Activated B cell treated with CpG ODN at 0.5 μM for 24 hours (primary cell): ENCODE results near the gene FGF12. TPM values are rescaled to one million over a fixed set of nuclear protein-coding genes. Genes with fewer than 3 reads are reported as not detected.

Source experiments
- ATAC-seq: fragments of 200-7000 bp; cut with Tn5 transposase; one replicate; pipeline ENCODE4 v1.10.0; 2021; ENCODE audit warnings: low read depth, mild to moderate bottlenecking, moderate library complexity
- CTCF ChIA-PET: fragments of 350-600 bp; sonication (Branson Sonifier 250); formaldehyde crosslinking; loops from one replicate; lab custom pipeline; 2021; ENCODE audit warnings: antibody characterized with exemption; lab: Charles Lee
- POLR2A ChIA-PET: fragments of 350-600 bp; sonication (Branson Sonifier 250); formaldehyde crosslinking; loops from one replicate; lab custom pipeline; 2021; ENCODE audit warnings: antibody characterized with exemption; lab: Charles Lee
- DNase-seq: peaks from one replicate; pipeline ENCODE4 v3.0.0; 2022
- H3K27ac Mint-ChIP-seq: one replicate; pipeline ENCODE4 v1.8.0; 2020; ENCODE audit warnings: mixed read lengths
- H3K27me3 Mint-ChIP-seq: one replicate; pipeline ENCODE4 v1.8.0; 2021; ENCODE audit warnings: mixed read lengths
- H3K36me3 Mint-ChIP-seq: one replicate; pipeline ENCODE4 v1.8.0; 2021; ENCODE audit warnings: low read depth, mixed read lengths
- H3K4me1 Mint-ChIP-seq: one replicate; pipeline ENCODE4 v1.8.0; 2021; ENCODE audit warnings: mixed read lengths
- H3K4me3 Mint-ChIP-seq: one replicate; pipeline ENCODE4 v1.8.0; 2020; ENCODE audit warnings: mild to moderate bottlenecking, mixed read lengths
- H3K9me3 Mint-ChIP-seq: one replicate; pipeline ENCODE4 v1.8.0; 2020; ENCODE audit warnings: mixed read lengths
- CTCF ChIP-seq: fragments of 200-600 bp; IDR thresholded peaks from one replicate; pipeline ENCODE4 v1.8.0; 2022; ENCODE audit warnings: antibody characterized with exemption, mild to moderate bottlenecking
- intact Hi-C: fragments of 100-400 bp; cut with micrococcal nuclease; formaldehyde crosslinking; loops from one replicate; pipeline ENCODE4 v1.15.1; 2024
- total RNA-seq: library from RNA; stranded (reverse); gene quantifications from 2 replicates; pipeline ENCODE4 v1.2.3, GENCODE V29; 2022

FGF12 gene
- total RNA-seq, 1 donor from 2014 or later, result not detected

- intact Hi-C loops, result no loop called here
- Mint-ChIP-seq H3K36me3 (no peaks in the 10 kb centered on the region), H3K27me3 (no peaks in the 10 kb centered on the region), H3K4me1 (peaks cover 16% of the 10 kb centered on the region), H3K4me3 (no peak overlapping the region), H3K9me3 (no peaks in the 10 kb centered on the region), H3K27ac (no peak overlapping the region)
- no peak for TF ChIP-seq CTCF
- POLR2A ChIA-PET, result no interaction called here
- ATAC-seq, result no peak
- CTCF ChIA-PET, result no interaction called here
- no peak for DNase-seq
These were observed 634.8 kb downstream of the FGF12 start for GRCh38 chr3:192092388-192093005.

GRCh38 chr3:192091831-192092230 is 635.5 kb downstream of the FGF12 start:
- DNase-seq (no peak), ATAC-seq (no peak)
- no peak for TF ChIP-seq CTCF
- Mint-ChIP-seq H3K4me1 (peaks cover 16% of the 10 kb centered on the region), H3K9me3 (no peaks in the 10 kb centered on the region), H3K27ac (no peak overlapping the region), H3K4me3 (no peak overlapping the region), H3K27me3 (no peaks in the 10 kb centered on the region), H3K36me3 (no peaks in the 10 kb centered on the region)
- ChIA-PET POLR2A (no interaction called here), CTCF (no interaction called here)
- intact Hi-C loops, result no loop called here

DNA sequence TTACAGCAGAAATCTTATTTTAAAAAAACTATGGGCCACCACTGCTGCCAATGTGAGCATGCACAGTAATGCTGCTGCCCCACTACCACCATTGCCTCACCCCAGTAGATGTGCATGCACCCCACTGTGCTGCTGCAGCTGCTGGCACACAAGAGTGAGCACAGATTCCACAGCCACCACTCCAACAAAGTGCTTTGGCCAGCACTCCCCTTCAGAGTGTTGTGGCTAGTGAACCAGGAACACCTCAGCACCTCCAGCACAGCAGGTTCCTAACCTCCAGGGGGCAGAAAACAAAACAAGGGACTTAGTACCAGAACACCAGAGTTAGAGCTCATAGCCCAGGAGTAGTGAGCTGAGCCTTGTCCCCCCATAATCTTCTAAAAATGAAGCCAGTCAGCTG is 636.8 kb downstream of the FGF12 start:
- Mint-ChIP-seq H3K4me1 (peaks cover 16% of the 10 kb centered on the region), H3K9me3 (no peaks in the 10 kb centered on the region), H3K4me3 (no peak overlapping the region), H3K27me3 (no peaks in the 10 kb centered on the region), H3K36me3 (no peaks in the 10 kb centered on the region), H3K27ac (no peak overlapping the region)
- CTCF ChIA-PET, result no interaction called here
- DNase-seq (no peak), ATAC-seq (no peak)
- intact Hi-C loops, result no loop called here
- no peak for TF ChIP-seq CTCF
- POLR2A ChIA-PET, result no interaction called here

Other genes starting within 250 kb of the FGF12 start
- gene MB21D2, start 190.3 kb upstream of the FGF12 start, total RNA-seq, result 0.09 and 0.15 TPM in 2 replicates